ENCODE results near the gene MAPRE2.

Gene MAPRE2

GRCh38 chr18:35063875-35064690 lies 22.9 kb downstream of the MAPRE2 start:
- DNase-seq: no peak

- DNase-seq: no peak
Measured at GRCh38 chr18:35067454-35067853, 26.2 kb downstream of the MAPRE2 start.

GRCh38 chr18:35071819-35072247 lies 30.6 kb downstream of the MAPRE2 start:
- DNase-seq: no peak

GRCh38 chr18:35072616-35073015 lies 31.4 kb downstream of the MAPRE2 start:
- no peak for DNase-seq

- no peak for DNase-seq
Measured at GRCh38 chr18:35073186-35074105, 32.2 kb downstream of the MAPRE2 start.

- DNase-seq: no peak
Measured at GRCh38 chr18:35074581-35074980, 33.4 kb downstream of the MAPRE2 start.

GRCh38 chr18:35075132-35075531 lies 33.9 kb downstream of the MAPRE2 start:
- no peak for DNase-seq

- no peak for DNase-seq
Measured at GRCh38 chr18:35076135-35076924, 35.1 kb downstream of the MAPRE2 start.

- no peak for DNase-seq
Measured at GRCh38 chr18:35077937-35078336, 36.7 kb downstream of the MAPRE2 start.

GRCh38 chr18:35080058-35080457 lies 38.8 kb downstream of the MAPRE2 start:
- no peak for DNase-seq

GRCh38 chr18:35083174-35083712 lies 42.0 kb downstream of the MAPRE2 start:
- DNase-seq: no peak

GRCh38 chr18:35084494-35085449 lies 43.6 kb downstream of the MAPRE2 start:
- DNase-seq: no peak

- no peak for DNase-seq
Measured at GRCh38 chr18:35085450-35086380, 44.5 kb downstream of the MAPRE2 start.

GRCh38 chr18:35086704-35087103 lies 45.5 kb downstream of the MAPRE2 start:
- DNase-seq: no peak

- no peak for DNase-seq
Measured at GRCh38 chr18:35087726-35088125, 46.5 kb downstream of the MAPRE2 start.

- DNase-seq: no peak
Measured at GRCh38 chr18:35088921-35089320, 47.7 kb downstream of the MAPRE2 start.

GRCh38 chr18:35089382-35089781 lies 48.2 kb downstream of the MAPRE2 start:
- DNase-seq: no peak

GRCh38 chr18:35089891-35090550 lies 48.8 kb downstream of the MAPRE2 start:
- DNase-seq: no peak

GRCh38 chr18:35091841-35092240 lies 50.6 kb downstream of the MAPRE2 start:
- DNase-seq: no peak

Measured in MV-4-11 (cell line).